Parathyroid adenoma (tissue), 2 donors: Measurements from ENCODE around the gene ZNF618.

ENCODE experiments used
- H2AFZ ChIP-seq: fragments of 300-600 bp; sonication (generic); one replicate; pipeline ENCODE4 v1.7.0; 2017; ENCODE audit warnings: antibody characterized with exemption, mild to moderate bottlenecking
- H3K27ac ChIP-seq: fragments of 300-600 bp; sonication (generic); one replicate; pipeline ENCODE4 v1.7.0; 2017
- H3K27me3 ChIP-seq: fragments of 300-600 bp; sonication (generic); one replicate; pipeline ENCODE4 v1.7.0; 2017; ENCODE audit warnings: low read length; ENCODE audit not compliant: control insufficient read depth, insufficient read depth
- H3K36me3 ChIP-seq: fragments of 300-600 bp; sonication (generic); one replicate; pipeline ENCODE4 v1.7.0; 2017; ENCODE audit warnings: low read length; ENCODE audit not compliant: control insufficient read depth, insufficient read depth
- H3K4me1 ChIP-seq: fragments of 300-600 bp; sonication (generic); one replicate; pipeline ENCODE4 v1.7.0; 2017; ENCODE audit warnings: control low read depth
- H3K4me2 ChIP-seq: fragments of 300-600 bp; sonication (generic); one replicate; pipeline ENCODE4 v1.7.0; 2017; ENCODE audit warnings: low read length
- H3K4me3 ChIP-seq: fragments of 300-600 bp; sonication (generic); one replicate; pipeline ENCODE4 v1.7.0; 2017; ENCODE audit warnings: low read depth, low read length
- H3K79me2 ChIP-seq: fragments of 300-600 bp; sonication (generic); one replicate; pipeline ENCODE4 v1.7.0; 2017; ENCODE audit warnings: control low read depth
- H3K9ac ChIP-seq: fragments of 300-600 bp; sonication (generic); one replicate; pipeline ENCODE4 v1.7.0; 2017; ENCODE audit warnings: mild to moderate bottlenecking
- H3K9me3 ChIP-seq: fragments of 300-600 bp; sonication (generic); one replicate; pipeline ENCODE4 v1.7.0; 2017; ENCODE audit warnings: low read length; ENCODE audit not compliant: control insufficient read depth
- CTCF ChIP-seq: fragments of 300-600 bp; sonication (generic); IDR thresholded peaks from one replicate; pipeline ENCODE4 v1.7.0; 2017; ENCODE audit warnings: antibody characterized with exemption, mild to moderate bottlenecking
- donor health status: primary hyperparathyroidism.

ZNF618 gene

GRCh38 chr9:113962396-113962795 is 86.3 kb downstream of the ZNF618 start:
- Histone ChIP-seq H3K36me3 (no peaks in the 10 kb centered on the region), H3K9me3 (no peaks in the 10 kb centered on the region), H3K79me2 (peaks cover 1% of the 10 kb centered on the region), H3K9ac (no peak overlapping the region), H3K4me1 (no peaks in the 10 kb centered on the region), H3K27ac (no peak overlapping the region), H3K4me2 (no peak overlapping the region), H2AFZ (no peak overlapping the region), H3K27me3 (no peaks in the 10 kb centered on the region), H3K4me3 (no peak overlapping the region)
- TF ChIP-seq CTCF = no peak

GRCh38 chr9:113963017-113963620 is 87.0 kb downstream of the ZNF618 start:
- Histone ChIP-seq H3K4me2 (no peak overlapping the region), H3K27me3 (no peaks in the 10 kb centered on the region), H3K27ac (no peak overlapping the region), H3K9me3 (no peaks in the 10 kb centered on the region), H3K4me3 (no peak overlapping the region), H3K4me1 (no peaks in the 10 kb centered on the region), H3K36me3 (no peaks in the 10 kb centered on the region), H2AFZ (no peak overlapping the region), H3K79me2 (peaks cover 3% of the 10 kb centered on the region), H3K9ac (no peak overlapping the region)
- TF ChIP-seq CTCF = peak; percentile 45

GRCh38 chr9:113963696-113964494 is 87.8 kb downstream of the ZNF618 start:
- no peak for TF ChIP-seq CTCF
- Histone ChIP-seq H3K27ac (no peak overlapping the region), H3K9me3 (no peaks in the 10 kb centered on the region), H3K4me3 (no peak overlapping the region), H3K4me1 (no peaks in the 10 kb centered on the region), H3K27me3 (no peaks in the 10 kb centered on the region), H3K79me2 (peaks cover 3% of the 10 kb centered on the region), H3K4me2 (no peak overlapping the region), H2AFZ (no peak overlapping the region), H3K9ac (no peak overlapping the region), H3K36me3 (no peaks in the 10 kb centered on the region)

GRCh38 chr9:113964495-113965170 is 88.5 kb downstream of the ZNF618 start:
- H3K9ac ChIP-seq = no peak overlapping the region

More at GRCh38 chr9:113964495-113965170, 88.5 kb downstream of the ZNF618 start:
- H3K4me3 ChIP-seq = no peak overlapping the region
- TF ChIP-seq CTCF = no peak
- no peak overlapping the region for H3K27ac ChIP-seq
- no peaks in the 10 kb centered on the region for H3K9me3 ChIP-seq
- H3K4me2 ChIP-seq = no peak overlapping the region
- no peaks in the 10 kb centered on the region for H3K27me3 ChIP-seq
- H2AFZ ChIP-seq = no peak overlapping the region
- H3K36me3 ChIP-seq = no peaks in the 10 kb centered on the region
- peaks cover 3% of the 10 kb centered on the region for H3K79me2 ChIP-seq
- no peaks in the 10 kb centered on the region for H3K4me1 ChIP-seq
